ENCODE measurements around the gene ZNF684. TPM values are rescaled to one million over a fixed set of nuclear protein-coding genes. Genes with fewer than 3 reads are reported as not detected.

The ZNF684 gene
- total RNA-seq, 2 donors from 2014 or later = 3.1 to 17.1 TPM

DNA sequence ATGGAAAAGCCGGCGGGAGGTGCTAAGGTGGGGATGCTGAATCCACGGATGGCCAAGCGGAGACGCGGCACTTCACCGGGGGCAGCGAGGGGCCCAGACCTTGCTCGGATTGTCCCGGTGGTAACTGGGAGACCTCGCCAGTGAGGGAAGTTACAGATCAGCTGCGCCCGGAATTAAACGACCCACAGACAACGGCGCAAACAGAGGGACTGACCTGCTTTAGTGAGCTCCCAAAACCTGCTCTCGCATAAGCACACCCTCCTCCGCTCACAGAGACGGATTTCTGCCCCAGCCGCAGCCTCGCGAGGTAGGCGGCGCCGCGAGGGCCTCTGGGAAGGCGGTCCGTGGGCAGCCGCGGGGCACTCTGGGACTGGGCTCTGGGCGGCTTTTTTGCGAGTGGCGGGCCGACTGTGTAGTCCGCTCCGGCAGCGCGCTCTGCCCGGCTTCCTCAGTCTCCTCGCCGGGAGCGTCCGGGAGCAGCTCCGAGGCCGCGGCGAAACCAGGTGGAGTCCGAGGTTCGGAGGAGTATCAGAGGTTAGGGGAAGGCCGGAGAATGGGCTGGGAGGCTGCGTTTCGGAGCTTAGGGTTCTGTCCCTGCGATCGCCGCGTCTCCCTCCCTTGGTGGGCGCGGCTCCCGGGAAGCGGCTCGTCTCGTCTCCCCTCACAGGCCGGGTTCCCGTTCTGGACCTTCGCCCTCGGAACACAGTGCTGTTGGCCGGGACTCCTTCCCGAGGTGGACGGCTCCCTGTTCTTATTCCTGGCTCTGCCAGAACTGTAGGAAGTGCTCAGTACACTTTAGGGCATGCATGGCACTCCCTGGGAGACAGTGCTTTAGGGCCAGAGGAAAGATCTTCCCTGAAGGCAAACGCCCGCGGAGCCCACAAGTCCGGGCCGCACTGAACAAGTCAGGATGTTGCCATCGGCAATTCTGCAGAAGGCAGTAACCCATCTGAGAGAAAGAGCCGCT lies 22.8 kb upstream of the ZNF684 start, which contains the start of gene EXO5:
Gene EXO5, plus strand, starts transcription at position 393 of the 967 bp plus-strand sequence. CDS start 5,778 bp downstream, outside the sequence.
- Histone ChIP-seq H3K9me3 (peaks cover 0 to 7% (median 0%) of the 10 kb centered on the region in 3 donors), H3K4me3 (peak within 1 kb of the TSS; percentile 16 to 77), H3K36me3 (replicated peaks in 1 of 2; ENCODE audit: insufficient read depth in 1 of 2, low read depth in 2 of 2) (no peaks in the 10 kb centered on the region), H3K27me3 (no peaks in the 10 kb centered on the region), H3K27ac (peak within 1 kb of the TSS; percentile 3 to 77 (median 60)), H3K4me1 (peaks cover 7% of the 10 kb centered on the region)
- intact Hi-C loops (cut with DNase I) = no loop called here
- DNase-seq = peak; percentile 73 to 85 (median 76)
- ATAC-seq = peak; percentile 92
- TF ChIP-seq, protein P1, sequence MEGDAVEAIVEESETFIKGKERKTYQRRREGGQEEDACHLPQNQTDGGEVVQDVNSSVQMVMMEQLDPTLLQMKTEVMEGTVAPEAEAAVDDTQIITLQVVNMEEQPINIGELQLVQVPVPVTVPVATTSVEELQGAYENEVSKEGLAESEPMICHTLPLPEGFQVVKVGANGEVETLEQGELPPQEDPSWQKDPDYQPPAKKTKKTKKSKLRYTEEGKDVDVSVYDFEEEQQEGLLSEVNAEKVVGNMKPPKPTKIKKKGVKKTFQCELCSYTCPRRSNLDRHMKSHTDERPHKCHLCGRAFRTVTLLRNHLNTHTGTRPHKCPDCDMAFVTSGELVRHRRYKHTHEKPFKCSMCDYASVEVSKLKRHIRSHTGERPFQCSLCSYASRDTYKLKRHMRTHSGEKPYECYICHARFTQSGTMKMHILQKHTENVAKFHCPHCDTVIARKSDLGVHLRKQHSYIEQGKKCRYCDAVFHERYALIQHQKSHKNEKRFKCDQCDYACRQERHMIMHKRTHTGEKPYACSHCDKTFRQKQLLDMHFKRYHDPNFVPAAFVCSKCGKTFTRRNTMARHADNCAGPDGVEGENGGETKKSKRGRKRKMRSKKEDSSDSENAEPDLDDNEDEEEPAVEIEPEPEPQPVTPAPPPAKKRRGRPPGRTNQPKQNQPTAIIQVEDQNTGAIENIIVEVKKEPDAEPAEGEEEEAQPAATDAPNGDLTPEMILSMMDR (IDR thresholded peaks at IDR 0.05) = peak in 1 of 7 experiments; percentile 8
- peak; percentile 17 to 67 (median 61) for TF ChIP-seq POLR2A (IDR thresholded peaks at IDR 0.05)
- WGBS, 2 donors = 0 to 2% methylated on average over 17 to 76 of the region's 76 CpGs

DNA sequence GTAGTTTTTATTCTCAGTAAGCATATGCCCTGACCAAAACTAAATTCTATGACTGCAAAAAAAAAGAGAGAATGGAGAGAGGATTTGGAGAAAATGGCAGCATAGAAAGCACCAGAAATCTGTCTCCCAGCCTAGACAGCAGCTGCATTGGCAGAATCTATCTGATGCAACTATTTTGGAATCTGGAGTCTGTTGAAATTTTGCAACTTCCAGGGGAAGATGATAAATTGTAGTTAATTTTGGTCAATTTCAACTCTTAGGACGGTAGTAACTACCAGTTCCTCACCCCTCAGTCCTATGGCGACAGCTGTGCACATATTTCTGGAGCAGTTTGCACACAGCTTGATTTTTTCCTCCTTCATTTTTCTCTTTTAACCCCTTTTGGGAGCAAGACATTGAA lies 11.9 kb upstream of the ZNF684 start:
- H3K4me3 ChIP-seq = no peak overlapping the region
- WGBS, 2 donors = 85 to 88% methylated on average over 2 of the region's 2 CpGs
- ATAC-seq = no peak
- no peak for DNase-seq
- TF ChIP-seq, protein P1 (IDR thresholded peaks at IDR 0.05) = no peak
- no peak overlapping the region for H3K27ac ChIP-seq
- intact Hi-C loops (cut with DNase I) = no loop called here
- H3K36me3 ChIP-seq (replicated peaks in 1 of 2; ENCODE audit: insufficient read depth in 1 of 2, low read depth in 2 of 2) = no peaks in the 10 kb centered on the region
- no peaks in the 10 kb centered on the region for H3K27me3 ChIP-seq
- H3K4me1 ChIP-seq = no peaks in the 10 kb centered on the region
- H3K9me3 ChIP-seq = peaks cover 0 to 16% (median 0%) of the 10 kb centered on the region in 3 donors

DNA sequence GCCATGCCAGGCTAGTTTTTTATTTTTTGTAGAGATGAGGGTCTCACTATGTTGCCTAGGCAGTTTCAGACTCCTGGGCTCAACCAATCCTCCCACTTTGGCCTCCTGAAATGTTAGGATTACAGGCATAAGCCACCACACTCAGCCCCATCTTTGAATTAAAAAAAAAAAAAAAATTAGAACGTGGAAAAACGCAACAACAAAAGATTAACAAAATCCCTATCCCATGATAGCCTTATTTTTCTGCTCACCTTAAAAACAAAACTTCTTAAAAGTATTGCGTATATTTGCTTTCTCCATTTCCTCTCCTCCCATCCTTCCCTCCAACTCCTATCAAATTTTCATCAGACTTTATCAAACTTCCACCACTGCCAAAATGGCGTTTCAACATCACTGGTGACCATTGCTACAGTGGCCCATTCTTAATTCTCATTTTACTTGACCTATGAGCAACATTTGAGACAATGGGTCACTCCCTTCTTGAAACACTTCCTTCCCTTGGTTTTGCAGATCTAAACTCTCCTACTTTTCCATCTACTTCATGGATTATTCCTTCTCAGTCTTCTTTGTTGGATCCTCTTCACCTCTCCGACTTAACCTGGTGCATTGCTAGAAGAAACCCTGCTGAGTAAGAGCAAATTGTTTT lies 579 bp upstream of the ZNF684 start:
- peaks cover 24% of the 10 kb centered on the region for H3K4me1 ChIP-seq
- intact Hi-C loops (cut with DNase I) = no loop called here
- DNase-seq (no peak), ATAC-seq (peak; percentile 12)
- H3K27me3 ChIP-seq = no peaks in the 10 kb centered on the region
- H3K27ac ChIP-seq = peak overlapping the region; percentile 79 to 92 (median 85)
- no peak for TF ChIP-seq POLR2A (IDR thresholded peaks at IDR 0.05)
- TF ChIP-seq, protein P1 (IDR thresholded peaks at IDR 0.05) = no peak
- no peaks in the 10 kb centered on the region for H3K9me3 ChIP-seq
- H3K36me3 ChIP-seq (replicated peaks in 1 of 2; ENCODE audit: insufficient read depth in 1 of 2, low read depth in 2 of 2) = no peaks in the 10 kb centered on the region
- peak overlapping the region in 1 of 2 donors; percentile 31 for H3K4me3 ChIP-seq
- 26 to 33% methylated on average over 5 of the region's 5 CpGs for WGBS, 2 donors

DNA sequence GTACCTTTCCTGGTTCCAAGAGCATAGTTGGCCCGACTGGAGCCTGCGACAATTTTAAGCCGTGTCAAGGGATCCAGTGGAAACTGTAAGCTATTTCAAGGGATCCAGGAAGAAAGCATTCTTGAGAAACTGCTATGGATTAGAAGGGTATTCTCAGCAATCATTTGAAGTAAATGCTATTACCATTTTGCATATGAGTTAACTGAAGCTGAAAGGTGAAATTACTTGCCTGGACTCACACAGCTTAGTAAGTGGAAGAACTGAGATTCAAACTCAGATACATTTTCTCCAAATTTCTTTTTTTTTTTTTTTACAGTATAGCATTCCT lies 589 bp downstream of the ZNF684 start:
- TF ChIP-seq, protein P1 (IDR thresholded peaks at IDR 0.05) = no peak
- TF ChIP-seq POLR2A (IDR thresholded peaks at IDR 0.05) = no peak
- H3K27ac ChIP-seq = peak overlapping the region; percentile 79 to 92 (median 85)
- H3K9me3 ChIP-seq = no peaks in the 10 kb centered on the region
- intact Hi-C loops (cut with DNase I) = no loop called here
- no peak for DNase-seq
- H3K36me3 ChIP-seq (replicated peaks in 1 of 2; ENCODE audit: insufficient read depth in 1 of 2, low read depth in 2 of 2) = no peaks in the 10 kb centered on the region
- H3K4me3 ChIP-seq = peak overlapping the region; percentile 31 to 55
- H3K27me3 ChIP-seq = no peaks in the 10 kb centered on the region
- WGBS, 2 donors = 0 to 1% methylated on average over 3 of the region's 3 CpGs
- peaks cover 24% of the 10 kb centered on the region for H3K4me1 ChIP-seq
- ATAC-seq = no peak
